Posterior vena cava (tissue), 2 donors: ENCODE results near the gene CRAT. TPM values are rescaled to one million over a fixed set of nuclear protein-coding genes. Genes with fewer than 3 reads are reported as not detected.
A peak's percentile ranks its signal among the peaks of the same experiment; 100 is the strongest.
"Not testable (repeated sequence)": the region's sequence is repeated elsewhere in the genome, so short reads cannot be mapped to it uniquely, and the experiment has no call there.

Experiments used
- DNase-seq: peaks from one replicate; pipeline ENCODE4 v3.0.0-alpha.2; 2020; ENCODE audit warnings: low spot score
- intact Hi-C, 2 donors: fragments of 100-400 bp; cut with DNase I; formaldehyde crosslinking; loops; one replicate each; pipeline versions ENCODE4 v1.14.1 to v1.14.2; 2022 to 2023
- total RNA-seq, 2 donors: library from RNA; stranded (reverse); fragmentation: NEBNext Ultra II Directional; extraction: Animal tissue kit (Norgen Biotek cat#: 25700); gene quantifications; one replicate each; pipeline ENCODE4 v1.2.1, GENCODE V29; 2021
- donor health status: DM: yes; HTN: yes; CAD: no.
- donor health status: DM: yes; HTN: yes; CAD: no.

Gene CRAT
- total RNA-seq, 2 donors from 2014 or later, result 53.8 to 59.5 TPM

DNA sequence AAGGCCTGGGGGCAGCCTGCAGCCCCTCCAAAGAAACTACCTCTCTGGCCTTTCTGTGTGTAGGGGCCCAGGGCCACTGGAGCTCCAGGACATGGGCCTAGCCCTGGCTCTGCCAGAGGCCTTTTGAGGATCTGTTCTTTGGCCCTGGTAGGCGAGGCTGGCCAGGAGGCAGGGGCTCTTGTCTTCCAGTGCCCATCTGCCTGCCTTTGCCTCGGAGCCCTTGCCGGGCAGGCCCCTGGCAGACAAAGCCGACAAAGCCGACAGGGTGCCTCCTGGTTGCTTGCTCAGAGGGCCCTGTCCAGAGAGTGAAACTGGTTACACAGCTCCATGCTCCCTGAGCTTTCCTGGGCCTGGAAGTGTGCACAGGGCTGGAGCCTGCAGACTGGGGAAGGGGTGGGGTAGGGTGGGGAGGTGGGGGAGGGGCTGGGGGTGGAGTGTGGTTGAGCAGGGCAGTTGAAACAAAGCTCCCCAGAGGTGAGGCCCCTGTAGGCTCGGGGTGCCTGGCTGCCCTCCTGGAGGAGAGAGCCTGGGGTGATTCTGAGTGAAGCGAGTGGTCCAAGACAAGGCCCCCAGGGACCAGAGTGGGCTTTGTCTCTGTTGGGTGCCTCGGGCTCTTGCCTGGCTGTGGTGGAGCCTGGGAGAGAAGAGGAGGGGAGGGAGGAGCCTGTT, 29.9 kb upstream of the CRAT start:
- intact Hi-C loops, result loop anchor here (5.0 to 10.0 kb wide), 4 partner anchors 37 to 357 kb away; partner anchors contain the start of gene IER5L (in 1 of the 2)
- no peak for DNase-seq

DNA sequence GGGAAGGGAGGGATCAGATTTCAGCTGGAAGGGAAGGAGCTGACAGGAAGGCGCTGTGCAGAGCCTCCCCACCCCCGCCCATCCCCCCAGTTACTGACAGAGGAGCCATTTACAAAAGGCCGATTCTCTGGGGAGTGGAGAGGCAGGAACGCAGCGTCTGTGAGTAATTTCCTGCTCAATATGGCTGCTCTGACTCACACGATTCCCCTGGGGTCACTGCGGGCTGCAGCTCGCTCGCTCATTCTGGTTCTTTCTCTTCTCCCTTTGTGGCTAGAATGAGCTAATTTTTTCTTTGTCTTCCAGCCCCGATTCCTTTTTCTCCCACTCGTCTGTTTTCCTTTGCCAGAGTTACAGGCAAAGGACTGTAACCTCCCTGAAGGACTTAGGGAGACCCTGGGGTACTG, 29.4 kb upstream of the CRAT start:
- peak; percentile 97 for DNase-seq
- intact Hi-C loops, result loop anchor here (1.0 to 10.0 kb wide), 6 partner anchors 37 to 645 kb away; partner anchors contain the start of gene IER5L (in 1 of the 2)

DNA sequence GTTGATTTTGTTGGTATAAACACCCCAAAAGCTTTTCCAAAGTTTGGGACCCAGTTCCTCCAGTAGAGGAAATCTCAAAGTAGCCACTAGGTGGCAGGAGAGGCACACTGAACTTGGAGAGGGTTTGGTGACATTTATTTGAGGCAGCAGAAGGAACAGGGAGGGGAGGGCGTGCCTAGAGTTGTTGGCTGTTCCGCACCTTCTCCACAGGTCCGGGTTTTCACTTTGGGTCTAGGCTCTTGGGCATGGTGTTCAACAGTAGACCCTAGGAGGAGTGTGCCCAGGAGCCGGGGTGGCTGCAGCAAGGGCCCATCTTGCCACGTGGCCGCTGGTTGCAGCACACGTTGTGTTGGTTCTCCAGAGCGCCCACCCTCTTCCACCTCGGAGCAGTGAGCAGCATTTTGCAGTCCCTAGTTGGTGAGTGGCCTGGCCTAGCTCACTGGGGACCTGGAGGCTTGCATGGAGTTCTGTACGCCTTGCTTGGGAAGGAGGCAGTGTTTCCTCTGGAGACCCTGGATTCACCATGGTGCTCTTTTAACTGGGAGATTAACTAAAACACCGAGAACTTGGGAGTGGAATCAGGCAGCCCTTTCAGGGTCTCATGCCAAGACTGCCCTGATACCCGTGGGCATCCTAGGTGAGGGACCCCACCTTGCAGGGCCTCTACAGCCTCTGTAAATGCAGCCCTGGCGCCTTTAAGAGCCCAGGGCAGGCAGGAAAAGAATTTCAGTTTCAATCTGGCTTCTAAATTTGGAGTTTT, 28.8 kb upstream of the CRAT start:
- intact Hi-C loops, result loop anchor here (1.0 to 10.0 kb wide), 2 partner anchors 471 to 645 kb away; no protein-coding TSS in a partner anchor
- peak; percentile 89 for DNase-seq

GRCh38 chr9:129138476-129139232, 28.1 kb upstream of the CRAT start:
- DNase-seq, result peak; percentile 92
- intact Hi-C loops, result loop anchor here (1.0 to 10.0 kb wide), 2 partner anchors 472 to 646 kb away; no protein-coding TSS in a partner anchor

- intact Hi-C loops, result loop anchor here in 1 of 2 donors (10.0 kb wide), 1 partner anchor 647 kb away; no protein-coding TSS in a partner anchor
- no peak for DNase-seq
These were observed 27.5 kb upstream of the CRAT start for GRCh38 chr9:129138144-129138462.

- DNase-seq, result no peak
- intact Hi-C loops, result loop anchor here in 1 of 2 donors (10.0 kb wide), 1 partner anchor 647 kb away; no protein-coding TSS in a partner anchor
These were observed 26.9 kb upstream of the CRAT start for GRCh38 chr9:129137292-129138143.

GRCh38 chr9:129136446-129137035, 25.9 kb upstream of the CRAT start:
- no peak for DNase-seq
- intact Hi-C loops, result loop anchor here in 1 of 2 donors (10.0 kb wide), 1 partner anchor 648 kb away; no protein-coding TSS in a partner anchor

GRCh38 chr9:129135476-129135875, 24.9 kb upstream of the CRAT start:
- intact Hi-C loops, result loop anchor here in 1 of 2 donors (10.0 kb wide), 1 partner anchor 649 kb away; no protein-coding TSS in a partner anchor
- no peak for DNase-seq

GRCh38 chr9:129133082-129133481, 22.5 kb upstream of the CRAT start:
- no peak for DNase-seq
- intact Hi-C loops, result loop anchor here in 1 of 2 donors (2.0 to 10.0 kb wide), 2 partner anchors 478 to 652 kb away; no protein-coding TSS in a partner anchor

DNA sequence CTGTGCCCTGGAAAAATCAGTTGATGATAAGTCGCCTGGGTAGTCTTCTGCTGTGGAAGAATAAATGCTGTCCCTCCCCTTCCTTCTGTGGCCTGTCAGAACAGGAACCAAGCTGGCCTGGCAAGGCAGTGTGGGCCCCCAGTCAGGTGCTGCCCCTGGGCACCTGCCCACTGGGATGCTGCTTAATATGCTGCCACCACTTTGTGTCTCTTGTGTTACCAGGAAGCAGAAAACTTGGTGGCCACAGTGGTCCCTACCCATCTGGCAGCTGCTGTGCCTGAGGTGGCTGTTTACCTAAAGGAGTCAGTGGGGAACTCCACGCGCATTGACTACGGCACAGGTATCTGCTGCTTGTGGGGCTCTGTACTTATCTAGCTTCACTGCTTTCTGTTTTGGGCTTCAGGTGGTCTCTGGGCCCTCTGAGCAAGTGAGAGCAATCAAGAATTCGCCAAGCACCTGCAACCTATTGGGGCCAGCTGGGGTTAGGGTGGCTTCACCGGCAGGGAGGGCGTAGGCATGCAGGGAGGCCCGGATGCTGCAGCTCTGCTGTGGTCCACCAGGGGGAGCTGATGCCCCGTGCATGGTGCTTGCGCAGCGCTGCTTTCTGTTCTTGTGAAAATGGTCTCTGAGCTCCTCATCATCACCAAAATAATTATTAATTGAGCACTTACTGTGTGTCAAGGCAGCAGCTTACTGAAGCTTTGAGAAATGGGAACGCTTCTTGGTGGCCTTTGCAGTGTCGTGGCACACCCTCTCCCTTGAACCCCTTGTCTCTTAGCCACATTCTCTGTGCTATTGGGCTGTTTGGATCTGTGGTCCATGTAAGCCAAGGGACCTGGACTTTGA, 20.9 kb upstream of the CRAT start:
- intact Hi-C loops, result loop anchor here in 1 of 2 donors (2.0 to 10.0 kb wide), 2 partner anchors 479 to 653 kb away; no protein-coding TSS in a partner anchor

GRCh38 chr9:129130791-129131190, 20.2 kb upstream of the CRAT start:
- no peak for DNase-seq
- intact Hi-C loops, result loop anchor here in 1 of 2 donors (10.0 kb wide), 1 partner anchor 654 kb away; no protein-coding TSS in a partner anchor

More for the DNA sequence above, 20.9 kb upstream of the CRAT start:
- peak; percentile 93 for DNase-seq

DNA sequence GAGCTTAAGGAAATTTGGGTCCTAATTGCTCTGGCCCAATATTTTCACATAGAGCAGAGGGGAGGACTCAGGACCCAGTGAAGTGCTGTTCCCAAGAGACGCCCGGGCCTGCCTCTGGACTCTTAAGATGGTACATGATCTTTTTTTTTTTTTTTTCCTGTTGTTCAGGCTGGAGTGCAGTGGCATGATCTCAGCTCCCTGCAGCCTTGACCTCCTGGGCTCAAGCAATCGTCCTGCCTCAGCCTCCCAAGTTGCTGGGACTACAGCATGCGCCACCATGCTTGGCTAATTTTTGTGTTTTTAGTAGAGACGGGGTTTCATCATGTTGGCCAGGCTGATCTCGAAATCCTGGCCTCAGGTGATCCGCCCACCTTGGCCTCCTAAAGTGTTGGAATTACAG, 19.7 kb upstream of the CRAT start:
- DNase-seq, result not testable (repeated sequence)
- intact Hi-C loops, result loop anchor here in 1 of 2 donors (10.0 kb wide), 1 partner anchor 655 kb away; no protein-coding TSS in a partner anchor

- intact Hi-C loops, result no loop called here
- DNase-seq, result no peak
These were observed 18.1 kb upstream of the CRAT start for GRCh38 chr9:129128689-129129088.

DNA sequence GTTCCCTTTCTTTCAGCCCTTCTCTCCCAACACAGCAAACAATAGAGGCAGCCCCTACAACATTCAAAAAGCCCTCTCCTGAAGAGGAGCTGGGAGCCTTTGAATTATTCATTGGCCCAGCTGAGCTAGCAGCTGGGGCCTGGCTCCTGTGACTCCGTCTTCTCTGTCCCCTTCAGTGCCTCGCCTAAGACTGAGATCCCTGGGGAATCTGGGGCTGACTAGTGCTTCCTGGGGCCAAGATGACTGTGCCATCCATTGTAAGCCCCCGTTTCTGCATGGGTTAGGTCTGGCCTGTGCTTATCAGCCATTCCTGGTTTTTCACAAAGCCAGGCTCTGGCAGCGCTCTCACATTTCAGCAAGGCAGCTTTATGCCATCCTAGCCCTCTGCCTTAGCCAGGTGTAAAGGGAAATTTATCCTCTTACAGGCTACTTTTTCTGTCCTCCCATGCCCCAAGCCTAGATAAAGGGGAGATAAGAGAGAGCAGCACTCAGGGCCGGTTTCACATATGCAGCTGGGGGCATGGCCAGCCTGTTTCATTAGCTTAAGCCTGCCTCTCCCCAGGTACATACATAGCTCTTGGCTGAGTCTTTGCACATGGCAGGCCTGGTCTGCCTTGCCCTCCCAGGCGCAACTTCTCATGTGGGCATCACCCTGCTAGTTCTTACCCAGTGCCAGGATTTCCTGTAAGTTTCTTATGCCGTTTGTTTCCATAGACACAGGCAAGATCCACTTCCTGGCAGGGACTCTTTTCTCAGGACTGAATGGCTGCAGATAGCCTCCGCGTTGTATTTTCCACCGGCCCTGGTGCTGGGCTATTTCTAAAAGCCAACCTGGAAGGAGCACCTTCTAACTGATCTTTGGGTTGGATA, 16.4 kb upstream of the CRAT start:
- intact Hi-C loops, result no loop called here
- no peak for DNase-seq

GRCh38 chr9:129125478-129125877, 14.9 kb upstream of the CRAT start:
- intact Hi-C loops, result no loop called here
- DNase-seq, result no peak

DNA sequence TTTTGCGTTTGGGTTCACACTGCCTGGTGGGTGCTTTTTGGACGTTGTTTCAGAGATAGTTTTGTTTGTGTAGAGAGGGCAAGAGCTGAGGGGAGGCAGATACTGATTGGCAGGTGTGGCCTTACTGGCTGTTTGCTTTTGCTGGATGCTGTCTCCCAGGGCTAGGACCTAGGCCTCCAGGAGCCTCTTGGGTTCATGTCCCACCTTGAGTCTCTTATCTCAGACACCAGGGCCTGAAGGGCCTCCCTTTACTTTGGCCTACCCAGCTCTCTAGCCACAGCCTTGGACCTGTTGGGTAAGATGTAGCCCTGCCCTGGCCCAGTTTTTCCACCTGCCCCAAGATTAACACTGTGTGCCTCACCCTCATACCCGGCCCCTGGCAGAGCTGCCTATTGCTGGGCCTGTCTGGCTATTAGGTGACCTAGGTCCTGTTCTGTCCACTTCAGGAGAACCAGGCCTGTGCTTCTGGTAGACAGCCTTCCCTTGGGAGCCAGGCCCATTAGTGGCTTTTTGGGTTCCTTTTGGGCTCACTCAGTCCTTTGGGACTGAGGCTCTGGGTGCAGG, 14.0 kb upstream of the CRAT start:
- DNase-seq, result no peak
- intact Hi-C loops, result no loop called here
